ENCODE measurements around the gene MICAL2. TPM values are rescaled to one million over a fixed set of nuclear protein-coding genes. Genes with fewer than 3 reads are reported as not detected.

Gene MICAL2
- polyA plus RNA-seq, 4 donors: 5.3 to 7.2 (median 6.8) TPM

GRCh38 chr11:12165237-12165875 is 55.0 kb downstream of the MICAL2 start:
- no peak for DNase-seq (ENCODE audit: low read depth in 4 of 4, low spot score in 2 of 4)

GRCh38 chr11:12166299-12167060 is 56.1 kb downstream of the MICAL2 start:
- no peak for DNase-seq (ENCODE audit: low read depth in 4 of 4, low spot score in 2 of 4)

GRCh38 chr11:12167061-12168000 is 56.9 kb downstream of the MICAL2 start:
- no peak for DNase-seq (ENCODE audit: low read depth in 4 of 4, low spot score in 2 of 4)

- no peak for DNase-seq (ENCODE audit: low read depth in 4 of 4, low spot score in 2 of 4)
These were observed 57.7 kb downstream of the MICAL2 start for GRCh38 chr11:12168114-12168513.

- DNase-seq (ENCODE audit: low read depth in 4 of 4, low spot score in 2 of 4): no peak
These were observed 59.4 kb downstream of the MICAL2 start for GRCh38 chr11:12169822-12170221.

- no peak for DNase-seq (ENCODE audit: low read depth in 4 of 4, low spot score in 2 of 4)
These were observed 60.1 kb downstream of the MICAL2 start for GRCh38 chr11:12170501-12170900.

- DNase-seq (ENCODE audit: low read depth in 4 of 4, low spot score in 2 of 4): no peak
These were observed 60.6 kb downstream of the MICAL2 start for GRCh38 chr11:12170984-12171383.

GRCh38 chr11:12171921-12172320 is 61.5 kb downstream of the MICAL2 start:
- DNase-seq (ENCODE audit: low read depth in 4 of 4, low spot score in 2 of 4): no peak

- no peak for DNase-seq (ENCODE audit: low read depth in 4 of 4, low spot score in 2 of 4)
These were observed 62.2 kb downstream of the MICAL2 start for GRCh38 chr11:12172493-12173013.

- no peak for DNase-seq (ENCODE audit: low read depth in 4 of 4, low spot score in 2 of 4)
These were observed 62.7 kb downstream of the MICAL2 start for GRCh38 chr11:12173111-12173510.

GRCh38 chr11:12174128-12174476 is 63.7 kb downstream of the MICAL2 start:
- DNase-seq (ENCODE audit: low read depth in 4 of 4, low spot score in 2 of 4): no peak

GRCh38 chr11:12174477-12175143 is 64.2 kb downstream of the MICAL2 start:
- DNase-seq (ENCODE audit: low read depth in 4 of 4, low spot score in 2 of 4): no peak

GRCh38 chr11:12175694-12176241 is 65.4 kb downstream of the MICAL2 start:
- no peak for DNase-seq (ENCODE audit: low read depth in 4 of 4, low spot score in 2 of 4)

- no peak for DNase-seq (ENCODE audit: low read depth in 4 of 4, low spot score in 2 of 4)
These were observed 66.0 kb downstream of the MICAL2 start for GRCh38 chr11:12176410-12176809.

- no peak for DNase-seq (ENCODE audit: low read depth in 4 of 4, low spot score in 2 of 4)
These were observed 67.4 kb downstream of the MICAL2 start for GRCh38 chr11:12177739-12178338.

- no peak for DNase-seq (ENCODE audit: low read depth in 4 of 4, low spot score in 2 of 4)
These were observed 68.6 kb downstream of the MICAL2 start for GRCh38 chr11:12179019-12179418.

- no peak for DNase-seq (ENCODE audit: low read depth in 4 of 4, low spot score in 2 of 4)
These were observed 69.1 kb downstream of the MICAL2 start for GRCh38 chr11:12179531-12179930.

GRCh38 chr11:12180257-12181205 is 70.1 kb downstream of the MICAL2 start:
- DNase-seq (ENCODE audit: low read depth in 4 of 4, low spot score in 2 of 4): no peak

GRCh38 chr11:12182302-12182675 is 71.9 kb downstream of the MICAL2 start:
- DNase-seq (ENCODE audit: low read depth in 4 of 4, low spot score in 2 of 4): no peak

Data from left renal cortex interstitium (tissue), 4 donors.